SK-N-SH (cell line): ENCODE measurements around the gene TRIM66. TPM values are rescaled to one million over a fixed set of nuclear protein-coding genes. Genes with fewer than 3 reads are reported as not detected.

Experiments
- CTCF ChIA-PET: fragments of 300-600, 350-600 bp; formaldehyde crosslinking; extraction: SDS; loops from one replicate; lab custom pipeline; 2021; lab: Yijun Ruan, JAX
- POLR2A ChIA-PET: fragments of 350-600 bp; sonication (Branson Sonifier 250); formaldehyde crosslinking; extraction: SDS; loops from one replicate; lab custom pipeline; 2020; ENCODE audit warnings: antibody characterized with exemption, inconsistent platforms; lab: Yijun Ruan, JAX
- DNase-seq: peaks from one replicate; pipeline ENCODE4 v3.0.0; 2012
- H2AFZ ChIP-seq: fragments of 200-600 bp; sonication (generic); 2 replicates; pipeline ENCODE4 v1.8.1; 2016; ENCODE audit warnings: antibody characterized with exemption, mild to moderate bottlenecking, low read depth
- H3F3A ChIP-seq: fragments of 200-600 bp; sonication (generic); replicated peaks from 2 replicates; pipeline ENCODE3; 2016; ENCODE audit warnings: antibody characterized with exemption, mild to moderate bottlenecking; ENCODE audit not compliant: insufficient read depth
- H3K27ac ChIP-seq, 2 experiments: fragments of 200-500 bp in 1 of 2; fragments of 200-600 bp in 1 of 2; sonication (Bioruptor generic) in 1 of 2; sonication (generic), shearing (Covaris generic) in 1 of 2; 2 replicates each; pipeline versions ENCODE4 v1.5.1 to v1.6.1; 2014 to 2016; ENCODE audit warnings: low read depth in 2 of 2, inconsistent platforms in 1 of 2, low read length in 1 of 2, mild to moderate bottlenecking in 1 of 2, mixed read lengths in 1 of 2
- H3K27me3 ChIP-seq: fragments of 200-600 bp; sonication (generic), shearing (Covaris generic); 2 replicates; pipeline ENCODE4 v1.6.1; 2016; ENCODE audit warnings: mixed run types; ENCODE audit not compliant: insufficient read depth
- H3K36me3 ChIP-seq, 2 experiments: fragments of 200-500 bp in 1 of 2; fragments of 200-600 bp in 1 of 2; sonication (Bioruptor generic) in 1 of 2; sonication (generic) in 1 of 2; replicated peaks in 1 of 2; 2 replicates each; pipeline versions ENCODE3 to v1.5.1; 2014 to 2016; ENCODE audit warnings: low read length in 1 of 2, mild to moderate bottlenecking in 1 of 2; ENCODE audit not compliant: insufficient read depth in 2 of 2, control insufficient read depth in 1 of 2
- H3K4me1 ChIP-seq, 2 experiments: fragments of 200-500 bp in 1 of 2; fragments of 200-600 bp in 1 of 2; sonication (Bioruptor generic) in 1 of 2; sonication (generic), shearing (Covaris generic) in 1 of 2; 2 replicates each; pipeline versions ENCODE4 v1.5.1 to v1.6.1; 2014 to 2016; ENCODE audit warnings: low read depth in 1 of 2, low read length in 1 of 2, mixed run types in 1 of 2; ENCODE audit not compliant: insufficient read depth in 2 of 2, control insufficient read depth in 1 of 2
- H3K4me2 ChIP-seq: fragments of 200-600 bp; sonication (generic), shearing (Covaris generic); 2 replicates; pipeline ENCODE4 v1.6.1; 2017; ENCODE audit warnings: mixed run types
- H3K4me3 ChIP-seq, 2 experiments: fragments of 200-500 bp in 1 of 2; fragments of 200-600 bp in 1 of 2; sonication (Bioruptor generic) in 1 of 2; sonication (generic), shearing (Covaris generic) in 1 of 2; 2 replicates each; pipeline versions ENCODE4 v1.5.1 to v1.8.1; 2014 to 2016; ENCODE audit warnings: low read depth in 2 of 2, inconsistent platforms in 1 of 2, low read length in 1 of 2, mild to moderate bottlenecking in 1 of 2, mixed read lengths in 1 of 2, moderate library complexity in 1 of 2
- H3K79me2 ChIP-seq: fragments of 200-600 bp; sonication (generic); 2 replicates; pipeline ENCODE4 v1.8.1; 2017; ENCODE audit warnings: mild to moderate bottlenecking; ENCODE audit not compliant: insufficient read depth
- H3K9ac ChIP-seq: fragments of 200-600 bp; sonication (generic); 2 replicates; pipeline ENCODE4 v1.6.1; 2017; ENCODE audit warnings: mixed run types
- H3K9me2 ChIP-seq: fragments of 200-600 bp; sonication (generic); 2 replicates; pipeline ENCODE4 v1.6.1; 2017; ENCODE audit warnings: mixed run types
- H3K9me3 ChIP-seq: fragments of 200-600 bp; sonication (generic); 2 replicates; pipeline ENCODE4 v1.6.1; 2017; ENCODE audit warnings: mixed run types, mild to moderate bottlenecking, moderate library complexity
- H4K20me1 ChIP-seq: fragments of 200-600 bp; sonication (generic); 2 replicates; pipeline ENCODE4 v1.6.1; 2017; ENCODE audit warnings: mild to moderate bottlenecking, mixed run types; ENCODE audit not compliant: insufficient read depth
- EP300 ChIP-seq, 2 experiments: IDR thresholded peaks; 2 replicates each; pipeline versions ENCODE4 v1.4.0 to v1.6.1; 2012; ENCODE audit warnings: borderline replicate concordance in 1 of 2, low read depth in 1 of 2, low read length in 1 of 2
- FOXM1 ChIP-seq: IDR thresholded peaks from 2 replicates; pipeline ENCODE4 v1.4.0; 2012; ENCODE audit warnings: low read depth, mild to moderate bottlenecking
- GABPA ChIP-seq: IDR thresholded peaks from 2 replicates; pipeline ENCODE4 v1.4.0; 2012; ENCODE audit warnings: low read depth, mild to moderate bottlenecking
- MXI1 ChIP-seq: IDR thresholded peaks from 2 replicates; pipeline ENCODE4 v1.6.1; 2012; ENCODE audit warnings: mild to moderate bottlenecking, low read depth, low read length, improper control_type of control experiment
- NFIC ChIP-seq: IDR thresholded peaks from 2 replicates; pipeline ENCODE4 v1.4.0; 2012; ENCODE audit warnings: borderline replicate concordance
- NRF1 ChIP-seq: IDR thresholded peaks from 2 replicates; pipeline ENCODE4 v1.6.1; 2012; ENCODE audit warnings: low read depth, mild to moderate bottlenecking, low read length
- RCOR1 ChIP-seq: fragments of 150-350 bp; IDR thresholded peaks from 2 replicates; pipeline ENCODE4 v1.6.1; 2017; ENCODE audit warnings: antibody characterized with exemption, low read length
- RXRA ChIP-seq: IDR thresholded peaks from 2 replicates; pipeline ENCODE4 v1.4.0; 2012; ENCODE audit warnings: low read depth, mild to moderate bottlenecking, borderline replicate concordance
- TAF1 ChIP-seq: IDR thresholded peaks from 2 replicates; pipeline ENCODE4 v1.6.1; 2012; ENCODE audit warnings: low read depth, mild to moderate bottlenecking, low read length, moderate library complexity, borderline replicate concordance
- TCF12 ChIP-seq: IDR thresholded peaks from 2 replicates; pipeline ENCODE4 v1.4.0; 2012
- TEAD4 ChIP-seq: IDR thresholded peaks from 2 replicates; pipeline ENCODE4 v1.4.0; 2012; ENCODE audit warnings: mild to moderate bottlenecking, borderline replicate concordance; ENCODE audit not compliant: insufficient read depth
- YY1 ChIP-seq: IDR thresholded peaks from 2 replicates; pipeline ENCODE4 v1.4.0; 2012; ENCODE audit warnings: low read depth, mild to moderate bottlenecking
- WGBS: methylation state at CpG from one replicate; pipeline ENCODE4 v1.1.6; 2017; ENCODE audit warnings: low lambda C conversion rate; 5-methylcytosine and 5-hydroxymethylcytosine counted together
- polyA plus RNA-seq, 3 experiments: library from polyadenylated mRNA; depleted of rRNA; stranded (reverse); fragments of >200 nt; gene quantifications; 2 replicates each; pipeline ENCODE4 v1.2.3, GENCODE V29; 2012
- TF ChIP-seq, protein P1 (sequence below): IDR thresholded peaks from 2 replicates; pipeline ENCODE4 v1.6.1; 2012; ENCODE audit warnings: mild to moderate bottlenecking, low read depth, low read length, moderate library complexity
- TF ChIP-seq, protein P2 (sequence below): IDR thresholded peaks from 2 replicates; pipeline ENCODE4 v1.4.0; 2012; ENCODE audit warnings: low read depth, borderline replicate concordance
- TF ChIP-seq, protein P3 (sequence below): fragments of 150-350 bp; IDR thresholded peaks from 2 replicates; pipeline ENCODE4 v1.6.1; 2017; ENCODE audit warnings: antibody characterized with exemption, low read length, low read depth, borderline replicate concordance
- TF ChIP-seq, protein P4 (sequence below): IDR thresholded peaks from 2 replicates; pipeline ENCODE4 v1.4.0; 2012; ENCODE audit warnings: low read depth
- TF ChIP-seq, protein P5 (sequence below): IDR thresholded peaks from 2 replicates; pipeline ENCODE4; 2012
- TF ChIP-seq, protein P6 (sequence below): IDR thresholded peaks from 2 replicates; pipeline ENCODE4 v1.4.0; 2012; ENCODE audit warnings: low read depth, borderline replicate concordance

TRIM66 gene
- polyA plus RNA-seq, 1 of the 3 experiments (the other 2 are of a cell fraction) = 6.4 TPM

- TF ChIP-seq, protein P1, sequence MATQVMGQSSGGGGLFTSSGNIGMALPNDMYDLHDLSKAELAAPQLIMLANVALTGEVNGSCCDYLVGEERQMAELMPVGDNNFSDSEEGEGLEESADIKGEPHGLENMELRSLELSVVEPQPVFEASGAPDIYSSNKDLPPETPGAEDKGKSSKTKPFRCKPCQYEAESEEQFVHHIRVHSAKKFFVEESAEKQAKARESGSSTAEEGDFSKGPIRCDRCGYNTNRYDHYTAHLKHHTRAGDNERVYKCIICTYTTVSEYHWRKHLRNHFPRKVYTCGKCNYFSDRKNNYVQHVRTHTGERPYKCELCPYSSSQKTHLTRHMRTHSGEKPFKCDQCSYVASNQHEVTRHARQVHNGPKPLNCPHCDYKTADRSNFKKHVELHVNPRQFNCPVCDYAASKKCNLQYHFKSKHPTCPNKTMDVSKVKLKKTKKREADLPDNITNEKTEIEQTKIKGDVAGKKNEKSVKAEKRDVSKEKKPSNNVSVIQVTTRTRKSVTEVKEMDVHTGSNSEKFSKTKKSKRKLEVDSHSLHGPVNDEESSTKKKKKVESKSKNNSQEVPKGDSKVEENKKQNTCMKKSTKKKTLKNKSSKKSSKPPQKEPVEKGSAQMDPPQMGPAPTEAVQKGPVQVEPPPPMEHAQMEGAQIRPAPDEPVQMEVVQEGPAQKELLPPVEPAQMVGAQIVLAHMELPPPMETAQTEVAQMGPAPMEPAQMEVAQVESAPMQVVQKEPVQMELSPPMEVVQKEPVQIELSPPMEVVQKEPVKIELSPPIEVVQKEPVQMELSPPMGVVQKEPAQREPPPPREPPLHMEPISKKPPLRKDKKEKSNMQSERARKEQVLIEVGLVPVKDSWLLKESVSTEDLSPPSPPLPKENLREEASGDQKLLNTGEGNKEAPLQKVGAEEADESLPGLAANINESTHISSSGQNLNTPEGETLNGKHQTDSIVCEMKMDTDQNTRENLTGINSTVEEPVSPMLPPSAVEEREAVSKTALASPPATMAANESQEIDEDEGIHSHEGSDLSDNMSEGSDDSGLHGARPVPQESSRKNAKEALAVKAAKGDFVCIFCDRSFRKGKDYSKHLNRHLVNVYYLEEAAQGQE = no peak
- TF ChIP-seq, protein P2, sequence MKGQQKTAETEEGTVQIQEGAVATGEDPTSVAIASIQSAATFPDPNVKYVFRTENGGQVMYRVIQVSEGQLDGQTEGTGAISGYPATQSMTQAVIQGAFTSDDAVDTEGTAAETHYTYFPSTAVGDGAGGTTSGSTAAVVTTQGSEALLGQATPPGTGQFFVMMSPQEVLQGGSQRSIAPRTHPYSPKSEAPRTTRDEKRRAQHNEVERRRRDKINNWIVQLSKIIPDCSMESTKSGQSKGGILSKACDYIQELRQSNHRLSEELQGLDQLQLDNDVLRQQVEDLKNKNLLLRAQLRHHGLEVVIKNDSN = no peak
- TF ChIP-seq NRF1 (no peak), GABPA (no peak), EP300 (IDR thresholded peaks at IDR 0.05; ENCODE audit: borderline replicate concordance in 1 of 2, low read depth in 1 of 2, low read length in 1 of 2) (no peak), TCF12 (no peak), TAF1 (no peak), RCOR1 (no peak), RXRA (no peak), MXI1 (no peak), NFIC (no peak), FOXM1 (no peak)
- TF ChIP-seq, protein P3, sequence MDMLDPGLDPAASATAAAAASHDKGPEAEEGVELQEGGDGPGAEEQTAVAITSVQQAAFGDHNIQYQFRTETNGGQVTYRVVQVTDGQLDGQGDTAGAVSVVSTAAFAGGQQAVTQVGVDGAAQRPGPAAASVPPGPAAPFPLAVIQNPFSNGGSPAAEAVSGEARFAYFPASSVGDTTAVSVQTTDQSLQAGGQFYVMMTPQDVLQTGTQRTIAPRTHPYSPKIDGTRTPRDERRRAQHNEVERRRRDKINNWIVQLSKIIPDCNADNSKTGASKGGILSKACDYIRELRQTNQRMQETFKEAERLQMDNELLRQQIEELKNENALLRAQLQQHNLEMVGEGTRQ = no peak
Measured at GRCh38 chr11:8598506-8598905, 84.0 kb downstream of the TRIM66 start (continued).

DNA sequence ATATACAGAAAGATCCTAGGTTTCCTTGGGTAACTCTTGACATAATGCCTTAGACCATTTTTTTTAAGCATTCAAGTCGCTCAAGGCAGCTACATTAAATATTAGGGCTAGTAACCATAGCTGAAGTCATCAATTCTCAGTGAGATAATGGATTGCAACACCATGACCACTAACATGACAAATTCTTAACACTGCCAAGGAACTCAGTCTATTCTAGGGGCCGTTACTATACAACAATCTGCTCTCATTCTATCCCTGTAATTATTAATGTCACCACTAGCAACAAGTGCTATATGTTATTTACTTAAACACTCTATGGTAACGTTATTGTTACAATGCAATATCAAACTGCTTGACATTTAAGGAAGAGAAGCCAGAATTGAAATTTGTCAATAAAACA lies 85.3 kb downstream of the TRIM66 start:
- DNase-seq = no peak
- H3K9me2 ChIP-seq = no peaks in the 10 kb centered on the region
- no peaks in the 10 kb centered on the region for H4K20me1 ChIP-seq
- peaks cover 0 to 5% of the 10 kb centered on the region in 2 experiments; a peak in 1 of 4 replicates for H3K4me1 ChIP-seq
- CTCF ChIA-PET = no interaction called here
- H3K4me3 ChIP-seq = no peak overlapping the region
- no peaks in the 10 kb centered on the region for H3K36me3 ChIP-seq
- WGBS = 65% methylated on average over 3 of the region's 3 CpGs
- no peak overlapping the region for H3K27ac ChIP-seq
- H3F3A ChIP-seq = peaks cover 3% of the 10 kb centered on the region
- H2AFZ ChIP-seq = no peak overlapping the region
- POLR2A ChIA-PET = no interaction called here
- no peak overlapping the region for H3K9ac ChIP-seq
- no peak overlapping the region for H3K4me2 ChIP-seq
- H3K27me3 ChIP-seq = no peaks in the 10 kb centered on the region
- no peaks in the 10 kb centered on the region for H3K79me2 ChIP-seq
- no peaks in the 10 kb centered on the region for H3K9me3 ChIP-seq
- TF ChIP-seq YY1 (no peak), TAF1 (no peak), FOXM1 (no peak), TEAD4 (no peak), TCF12 (no peak)
- TF ChIP-seq, protein P4, sequence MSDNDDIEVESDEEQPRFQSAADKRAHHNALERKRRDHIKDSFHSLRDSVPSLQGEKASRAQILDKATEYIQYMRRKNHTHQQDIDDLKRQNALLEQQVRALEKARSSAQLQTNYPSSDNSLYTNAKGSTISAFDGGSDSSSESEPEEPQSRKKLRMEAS = no peak
- TF ChIP-seq, protein P5, sequence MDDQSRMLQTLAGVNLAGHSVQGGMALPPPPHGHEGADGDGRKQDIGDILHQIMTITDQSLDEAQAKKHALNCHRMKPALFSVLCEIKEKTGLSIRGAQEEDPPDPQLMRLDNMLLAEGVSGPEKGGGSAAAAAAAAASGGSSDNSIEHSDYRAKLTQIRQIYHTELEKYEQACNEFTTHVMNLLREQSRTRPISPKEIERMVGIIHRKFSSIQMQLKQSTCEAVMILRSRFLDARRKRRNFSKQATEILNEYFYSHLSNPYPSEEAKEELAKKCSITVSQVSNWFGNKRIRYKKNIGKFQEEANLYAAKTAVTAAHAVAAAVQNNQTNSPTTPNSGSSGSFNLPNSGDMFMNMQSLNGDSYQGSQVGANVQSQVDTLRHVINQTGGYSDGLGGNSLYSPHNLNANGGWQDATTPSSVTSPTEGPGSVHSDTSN = no peak
- TF ChIP-seq, protein P6, sequence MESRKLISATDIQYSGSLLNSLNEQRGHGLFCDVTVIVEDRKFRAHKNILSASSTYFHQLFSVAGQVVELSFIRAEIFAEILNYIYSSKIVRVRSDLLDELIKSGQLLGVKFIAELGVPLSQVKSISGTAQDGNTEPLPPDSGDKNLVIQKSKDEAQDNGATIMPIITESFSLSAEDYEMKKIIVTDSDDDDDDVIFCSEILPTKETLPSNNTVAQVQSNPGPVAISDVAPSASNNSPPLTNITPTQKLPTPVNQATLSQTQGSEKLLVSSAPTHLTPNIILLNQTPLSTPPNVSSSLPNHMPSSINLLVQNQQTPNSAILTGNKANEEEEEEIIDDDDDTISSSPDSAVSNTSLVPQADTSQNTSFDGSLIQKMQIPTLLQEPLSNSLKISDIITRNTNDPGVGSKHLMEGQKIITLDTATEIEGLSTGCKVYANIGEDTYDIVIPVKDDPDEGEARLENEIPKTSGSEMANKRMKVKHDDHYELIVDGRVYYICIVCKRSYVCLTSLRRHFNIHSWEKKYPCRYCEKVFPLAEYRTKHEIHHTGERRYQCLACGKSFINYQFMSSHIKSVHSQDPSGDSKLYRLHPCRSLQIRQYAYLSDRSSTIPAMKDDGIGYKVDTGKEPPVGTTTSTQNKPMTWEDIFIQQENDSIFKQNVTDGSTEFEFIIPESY = no peak
- TF ChIP-seq, protein P1 = no peak
